IMR-90 (cell line): ENCODE data around the gene HDAC9. TPM values are rescaled to one million over a fixed set of nuclear protein-coding genes. Genes with fewer than 3 reads are reported as not detected.

Experiments used
- ATAC-seq: fragments of 200-7000 bp; cut with Tn5 transposase; 2 replicates; pipeline ENCODE4 v1.9.1; 2020; ENCODE audit warnings: low read depth, mild to moderate bottlenecking, moderate library complexity
- BruUV-seq: library from RNA; stranded (reverse); fragments of 400-500 nt; replicated peaks from 2 replicates; lab custom pipeline; 2021; lab: Mats Ljungman, UMichigan
- CTCF ChIA-PET: fragments of 300-600 bp; formaldehyde crosslinking; extraction: SDS; loops from one replicate; lab custom pipeline; 2021; ENCODE audit warnings: antibody characterized with exemption; lab: Yijun Ruan, JAX
- POLR2A ChIA-PET: fragments of 300-600 bp; sonication (Branson Sonifier 250); formaldehyde crosslinking; loops from one replicate; lab custom pipeline; 2022; ENCODE audit warnings: antibody characterized with exemption; ENCODE audit not compliant: unreplicated experiment; lab: Charles Lee
- DNase-seq: peaks from one replicate; pipeline ENCODE4 v3.0.0; 2013
- H2AFZ ChIP-seq: replicated peaks from 2 replicates; pipeline ENCODE3; 2013; ENCODE audit warnings: low read length, mild to moderate bottlenecking; ENCODE audit not compliant: poor library complexity
- H2AK5ac ChIP-seq: 2 replicates; pipeline ENCODE4 v1.6.1; 2013; ENCODE audit warnings: low read depth, low read length, inconsistent platforms
- H2AK9ac ChIP-seq: replicated peaks from 2 replicates; pipeline ENCODE3; 2013; ENCODE audit warnings: mild to moderate bottlenecking, low read depth, low read length, moderate library complexity; ENCODE audit not compliant: poor library complexity
- H2BK120ac ChIP-seq: 2 replicates; pipeline ENCODE4 v1.6.1; 2013; ENCODE audit warnings: low read depth, low read length, inconsistent platforms
- H2BK15ac ChIP-seq: 3 replicates; pipeline ENCODE4 v1.6.1; 2013; ENCODE audit warnings: low read depth, low read length, inconsistent platforms
- H2BK20ac ChIP-seq: 2 replicates; pipeline ENCODE4 v1.6.1; 2013; ENCODE audit warnings: low read depth, mild to moderate bottlenecking, inconsistent platforms, low read length, moderate library complexity
- H2BK5ac ChIP-seq: 2 replicates; pipeline ENCODE4 v1.6.1; 2013; ENCODE audit warnings: mild to moderate bottlenecking, low read depth, low read length, inconsistent platforms; ENCODE audit not compliant: poor library complexity, severe bottlenecking
- H3K14ac ChIP-seq: replicated peaks from 2 replicates; pipeline ENCODE4 v1.6.1; 2013; ENCODE audit warnings: low read depth, low read length, inconsistent platforms
- H3K18ac ChIP-seq: 2 replicates; pipeline ENCODE4 v1.6.1; 2013; ENCODE audit warnings: low read depth, low read length, control low read depth
- H3K23ac ChIP-seq: 2 replicates; pipeline ENCODE4 v1.6.1; 2013; ENCODE audit warnings: low read depth, low read length, inconsistent platforms
- H3K27ac ChIP-seq: 2 replicates; pipeline ENCODE4 v1.5.1; 2013; ENCODE audit warnings: mild to moderate bottlenecking, control low read depth, low read length; ENCODE audit not compliant: insufficient read depth
- H3K27me3 ChIP-seq: 2 replicates; pipeline ENCODE4 v1.6.1; 2013; ENCODE audit warnings: low read length; ENCODE audit not compliant: control insufficient read depth, insufficient read depth
- H3K36me3 ChIP-seq: 2 replicates; pipeline ENCODE4 v1.6.1; 2013; ENCODE audit warnings: low read length, mixed read lengths; ENCODE audit not compliant: control insufficient read depth, insufficient read depth
- H3K4ac ChIP-seq: 2 replicates; pipeline ENCODE4 v1.6.1; 2013; ENCODE audit warnings: low read depth, low read length, inconsistent platforms
- H3K4me1 ChIP-seq: 2 replicates; pipeline ENCODE4 v1.6.1; 2013; ENCODE audit warnings: low read length, mixed read lengths; ENCODE audit not compliant: control insufficient read depth, insufficient read depth
- H3K4me2 ChIP-seq: 2 replicates; pipeline ENCODE4 v1.6.1; 2013; ENCODE audit warnings: low read depth, mild to moderate bottlenecking, control low read depth, low read length, moderate library complexity
- H3K4me3 ChIP-seq: 2 replicates; pipeline ENCODE4 v1.5.1; 2013; ENCODE audit warnings: low read depth, mild to moderate bottlenecking, control low read depth, low read length, moderate library complexity; ENCODE audit not compliant: insufficient read depth
- H3K56ac ChIP-seq: 2 replicates; pipeline ENCODE4 v1.6.1; 2013; ENCODE audit warnings: low read length, inconsistent platforms; ENCODE audit not compliant: insufficient read depth; ENCODE audit errors: extremely low read depth
- H3K79me1 ChIP-seq, 2 experiments: 2 replicates each; pipeline ENCODE4 v1.6.1; 2013; ENCODE audit warnings: low read length in 2 of 2, inconsistent platforms in 1 of 2, low read depth in 1 of 2
- H3K9ac ChIP-seq: 2 replicates; pipeline ENCODE4 v1.6.1; 2013; ENCODE audit warnings: low read depth, low read length, control low read depth
- H3K9me1 ChIP-seq: 2 replicates; pipeline ENCODE4 v1.6.1; 2013; ENCODE audit warnings: low read length, inconsistent platforms; ENCODE audit not compliant: insufficient read depth
- H3K9me3 ChIP-seq: 2 replicates; pipeline ENCODE4 v1.6.1; 2013; ENCODE audit warnings: low read length; ENCODE audit not compliant: control insufficient read depth, insufficient read depth
- H4K20me1 ChIP-seq: 2 replicates; pipeline ENCODE4 v1.6.1; 2013; ENCODE audit warnings: low read length, inconsistent platforms; ENCODE audit not compliant: insufficient read depth
- H4K5ac ChIP-seq: 2 replicates; pipeline ENCODE4 v1.6.1; 2013; ENCODE audit warnings: mild to moderate bottlenecking, low read depth, low read length, control low read depth
- H4K8ac ChIP-seq, 2 experiments: 2 replicates each; pipeline ENCODE4 v1.6.1; 2013; ENCODE audit warnings: low read depth in 2 of 2, low read length in 2 of 2, control low read depth in 1 of 2, inconsistent platforms in 1 of 2
- H4K91ac ChIP-seq: 2 replicates; pipeline ENCODE4 v1.6.1; 2013; ENCODE audit warnings: low read depth, low read length, inconsistent platforms; ENCODE audit not compliant: insufficient read depth
- CHD1 ChIP-seq: IDR thresholded peaks from 2 replicates; pipeline ENCODE4 v1.6.1; 2012; ENCODE audit warnings: low read depth, low read length, improper control_type of control experiment
- CTCF ChIP-seq: conservative IDR thresholded peaks from 2 replicates; pipeline ENCODE4 v1.5.1; 2012; ENCODE audit warnings: mild to moderate bottlenecking, low read depth, low read length, improper control_type of control experiment
- ELK1 ChIP-seq: fragments of 150-350 bp; IDR thresholded peaks from 2 replicates; pipeline ENCODE4 v1.6.1; 2016; ENCODE audit warnings: low read depth, mild to moderate bottlenecking, low read length, moderate library complexity, borderline replicate concordance
- RFX5 ChIP-seq: IDR thresholded peaks from 2 replicates; pipeline ENCODE4 v1.8.0; 2012; ENCODE audit warnings: low read depth, mild to moderate bottlenecking, low read length, moderate library complexity
- WGBS, 2 experiments: methylation state at CpG; one replicate each; pipeline versions ENCODE4 v1.1.5 to v1.1.7; 2013; ENCODE audit warnings: missing lambda C conversion rate in 2 of 2; ENCODE audit not compliant: insufficient read length in 1 of 2; ENCODE audit errors: extremely low coverage in 2 of 2; 5-methylcytosine and 5-hydroxymethylcytosine counted together
- dilution Hi-C: fragments of 300-500 bp; cut with HindIII; formaldehyde crosslinking; loops from one replicate; pipeline ENCODE4 v1.14.3; 2018; ENCODE audit warnings: low sequenced_read_pairs; ENCODE audit not compliant: unreplicated experiment
- in situ Hi-C: fragments of 300-500 bp; cut with MboI; formaldehyde crosslinking; loops from 3 replicates; pipeline ENCODE4 v1.14.3; 2019; ENCODE audit warnings: low sequenced_read_pairs, inconsistent platforms, mixed read lengths
- intact Hi-C: fragments of 100-400 bp; cut with micrococcal nuclease; formaldehyde crosslinking; loops from 2 replicates; pipeline ENCODE4 v1.10.0; 2022
- polyA plus RNA-seq, 3 experiments: library from polyadenylated mRNA; depleted of rRNA; stranded (reverse); fragments of >200 nt; gene quantifications; 2 replicates each; pipeline ENCODE4 v1.2.3, GENCODE V29; 2012; ENCODE audit warnings: low replicate concordance in 1 of 3
- total RNA-seq: library from RNA; depleted of rRNA; stranded (reverse); fragments of >200 nt; gene quantifications from 2 replicates; pipeline ENCODE4 v1.2.3, GENCODE V29; 2012

The HDAC9 gene
- total and polyA plus RNA-seq, 2 of the 4 experiments (the other 2 are of a cell fraction): 4.3 to 24.7 TPM

- no TSS peak for BruUV-seq
These were observed 185.0 kb downstream of the HDAC9 start for GRCh38 chr7:18680576-18680975.

More at GRCh38 chr7:18680576-18680975, 185.0 kb downstream of the HDAC9 start:
- H3K27ac ChIP-seq: no peak overlapping the region
- no peak for DNase-seq
- no peaks in the 10 kb centered on the region for H3K36me3 ChIP-seq
- in situ Hi-C loops: loop anchor here (25.0 kb wide), 1 partner anchor 757 kb away; no protein-coding TSS in a partner anchor
- ChIA-PET POLR2A (no interaction called here), CTCF (no interaction called here)
- no peak overlapping the region for H4K5ac ChIP-seq
- no peaks in the 10 kb centered on the region for H4K20me1 ChIP-seq
- no peak overlapping the region for H3K4ac ChIP-seq
- H2BK120ac ChIP-seq: no peak overlapping the region
- intact Hi-C loops: no loop called here
- H2AK5ac ChIP-seq: no peak overlapping the region
- no peak overlapping the region for H2BK15ac ChIP-seq
- H3K9me3 ChIP-seq: no peaks in the 10 kb centered on the region
- WGBS, 2 experiments: no CpG with 5 or more reads among the region's 2 CpGs
- dilution Hi-C loops: no loop called here
- no peaks in the 10 kb centered on the region for H3K27me3 ChIP-seq
- H3K4me1 ChIP-seq: no peaks in the 10 kb centered on the region
- H2AFZ ChIP-seq: no peak overlapping the region
- no peak overlapping the region for H2AK9ac ChIP-seq
- H4K8ac ChIP-seq: no peak overlapping the region
- H3K4me2 ChIP-seq: no peak overlapping the region
- no peaks in the 10 kb centered on the region for H3K9me1 ChIP-seq
- H2BK20ac ChIP-seq: no peak overlapping the region
- no peak overlapping the region for H3K23ac ChIP-seq
- H3K9ac ChIP-seq: no peak overlapping the region
- no peak overlapping the region for H2BK5ac ChIP-seq
- H3K56ac ChIP-seq: no peak overlapping the region
- ATAC-seq: no peak
- H3K79me1 ChIP-seq: no peaks in the 10 kb centered on the region
- H3K4me3 ChIP-seq: no peak overlapping the region
- H4K91ac ChIP-seq: no peak overlapping the region
- TF ChIP-seq CTCF (no peak), RFX5 (no peak), ELK1 (no peak), CHD1 (no peak)
- no peak overlapping the region for H3K18ac ChIP-seq
- no peak overlapping the region for H3K14ac ChIP-seq
